Type B pancreatic cell (in vitro differentiated cells): ENCODE measurements around the gene KLHL36. TPM values are rescaled to one million over a fixed set of nuclear protein-coding genes. Genes with fewer than 3 reads are reported as not detected.
A peak's percentile ranks its signal among the peaks of the same experiment; 100 is the strongest.

Experiments
- DNase-seq: peaks from one replicate; pipeline ENCODE4 v3.0.0; 2021; ENCODE audit warnings: mixed read lengths; ENCODE audit not compliant: unreplicated experiment; ENCODE audit errors: extremely low spot score
- H3K27ac Mint-ChIP-seq: 2 replicates; pipeline ENCODE4 v1.8.0; 2021; ENCODE audit warnings: mild to moderate bottlenecking, mixed read lengths
- H3K27me3 Mint-ChIP-seq: 2 replicates; pipeline ENCODE4 v1.8.0; 2021; ENCODE audit warnings: mixed read lengths
- H3K36me3 Mint-ChIP-seq: 2 replicates; pipeline ENCODE4 v1.8.0; 2021; ENCODE audit warnings: mixed read lengths
- H3K4me1 Mint-ChIP-seq: one replicate; pipeline ENCODE4 v1.8.0; 2021; ENCODE audit warnings: mixed read lengths; ENCODE audit not compliant: unreplicated experiment
- H3K4me3 Mint-ChIP-seq: 2 replicates; pipeline ENCODE4 v1.8.0; 2021; ENCODE audit warnings: mild to moderate bottlenecking, mixed read lengths
- H3K9me3 Mint-ChIP-seq: 2 replicates; pipeline ENCODE4 v1.8.0; 2021; ENCODE audit warnings: mixed read lengths
- CTCF ChIP-seq: fragments of 200-600 bp; sonication (generic); conservative IDR thresholded peaks from 2 replicates; pipeline ENCODE4 v1.5.0; 2021; ENCODE audit warnings: antibody characterized with exemption, mild to moderate bottlenecking
- total RNA-seq: library from RNA; stranded (reverse); gene quantifications from 2 replicates; pipeline ENCODE4 v1.2.1, GENCODE V29; 2021; ENCODE audit warnings: low replicate concordance

Gene KLHL36
- total RNA-seq, 1 donor from 2014 or later = 40.3 TPM

GRCh38 chr16:84704253-84704652 lies 55.9 kb downstream of the KLHL36 start:
- H3K4me3 Mint-ChIP-seq = peak overlapping the region; percentile 24
- no peaks in the 10 kb centered on the region for H3K27me3 Mint-ChIP-seq
- peaks cover 8% of the 10 kb centered on the region for H3K36me3 Mint-ChIP-seq
- H3K27ac Mint-ChIP-seq = no peak overlapping the region
- H3K9me3 Mint-ChIP-seq = no peaks in the 10 kb centered on the region
- TF ChIP-seq CTCF = no peak
- H3K4me1 Mint-ChIP-seq = peaks cover 51% of the 10 kb centered on the region
- DNase-seq = peak; percentile 15

DNA sequence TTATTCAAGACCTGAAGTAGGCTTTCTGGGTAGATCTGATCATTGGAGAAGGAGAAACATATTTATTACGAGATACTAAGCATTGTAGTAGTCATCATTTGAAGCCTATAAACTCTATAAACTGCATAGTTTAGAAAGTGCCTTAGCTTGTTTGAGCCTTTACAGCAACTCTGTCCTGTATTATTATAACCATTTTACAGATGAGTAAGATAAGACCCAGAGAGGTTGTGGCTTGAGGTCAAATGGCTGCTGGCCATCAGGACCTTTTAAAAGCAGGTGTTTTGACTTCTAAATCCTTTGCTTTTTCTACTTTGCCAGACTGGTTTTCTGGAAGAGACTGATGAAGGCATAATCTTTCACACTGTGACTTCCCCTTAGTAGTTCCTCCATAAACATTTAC lies 58.5 kb downstream of the KLHL36 start:
- DNase-seq = no peak

GRCh38 chr16:84709609-84710008 lies 61.3 kb downstream of the KLHL36 start:
- DNase-seq = no peak

More for the DNA sequence above, 58.5 kb downstream of the KLHL36 start:
- no peak for TF ChIP-seq CTCF
- H3K27me3 Mint-ChIP-seq = no peaks in the 10 kb centered on the region
- no peaks in the 10 kb centered on the region for H3K9me3 Mint-ChIP-seq
- H3K36me3 Mint-ChIP-seq = peaks cover 11% of the 10 kb centered on the region
- no peak overlapping the region for H3K4me3 Mint-ChIP-seq
- H3K4me1 Mint-ChIP-seq = peaks cover 58% of the 10 kb centered on the region
- no peak overlapping the region for H3K27ac Mint-ChIP-seq

GRCh38 chr16:84710686-84711085 lies 62.4 kb downstream of the KLHL36 start:
- H3K27me3 Mint-ChIP-seq = no peaks in the 10 kb centered on the region
- H3K4me3 Mint-ChIP-seq = no peak overlapping the region
- peaks cover 60% of the 10 kb centered on the region for H3K4me1 Mint-ChIP-seq
- no peaks in the 10 kb centered on the region for H3K9me3 Mint-ChIP-seq
- no peak overlapping the region for H3K27ac Mint-ChIP-seq
- DNase-seq = no peak
- TF ChIP-seq CTCF = no peak
- peaks cover 6% of the 10 kb centered on the region for H3K36me3 Mint-ChIP-seq

More at GRCh38 chr16:84709609-84710008, 61.3 kb downstream of the KLHL36 start:
- no peaks in the 10 kb centered on the region for H3K27me3 Mint-ChIP-seq
- TF ChIP-seq CTCF = no peak
- no peaks in the 10 kb centered on the region for H3K9me3 Mint-ChIP-seq
- H3K4me3 Mint-ChIP-seq = no peak overlapping the region
- no peak overlapping the region for H3K27ac Mint-ChIP-seq
- peaks cover 11% of the 10 kb centered on the region for H3K36me3 Mint-ChIP-seq
- H3K4me1 Mint-ChIP-seq = peaks cover 60% of the 10 kb centered on the region

Other genes with a start within 250 kb of the KLHL36 start
- gene MEAK7, start 143.9 kb upstream of the KLHL36 start, total RNA-seq = 28.5 and 30.3 TPM in 2 replicates
- 75.6 and 179 TPM in 2 replicates for gene COTL1, start 30.4 kb upstream of the KLHL36 start, total RNA-seq
- 97.7 and 110 TPM in 2 replicates for gene USP10, start 51.5 kb downstream of the KLHL36 start, total RNA-seq
- gene CRISPLD2, start 171.5 kb downstream of the KLHL36 start, total RNA-seq = 17.8 and 57.2 TPM in 2 replicates